Gastroesophageal sphincter (tissue), 3 donors: ENCODE data around the gene CLCN4.

ENCODE experiments used
- EP300 ChIP-seq: sonication (generic); formaldehyde crosslinking; IDR thresholded peaks from one replicate; pipeline ENCODE4 v1.6.1; 2017; ENCODE audit warnings: antibody characterized with exemption, mild to moderate bottlenecking
- POLR2A ChIP-seq, 2 donors: fragments of 450-650 bp; IDR thresholded peaks; one replicate each; pipeline ENCODE4 v1.6.1; 2017; ENCODE audit warnings: antibody characterized with exemption in 2 of 2, mild to moderate bottlenecking in 2 of 2, moderate library complexity in 1 of 2
- POLR2AphosphoS5 ChIP-seq: sonication (generic); formaldehyde crosslinking; IDR thresholded peaks from one replicate; pipeline ENCODE4 v1.6.1; 2017; ENCODE audit warnings: antibody characterized with exemption
- TF ChIP-seq, protein P1 (sequence below), 4 experiments: fragments of 200-600 bp in 2 of 4; fragments of 450-650 bp in 2 of 4; sonication (generic) in 1 of 4; IDR thresholded peaks; one replicate each; pipeline ENCODE4 v1.5.1; 2017 to 2019; ENCODE audit warnings: antibody characterized with exemption in 4 of 4, mild to moderate bottlenecking in 2 of 4, moderate library complexity in 2 of 4

DNA sequence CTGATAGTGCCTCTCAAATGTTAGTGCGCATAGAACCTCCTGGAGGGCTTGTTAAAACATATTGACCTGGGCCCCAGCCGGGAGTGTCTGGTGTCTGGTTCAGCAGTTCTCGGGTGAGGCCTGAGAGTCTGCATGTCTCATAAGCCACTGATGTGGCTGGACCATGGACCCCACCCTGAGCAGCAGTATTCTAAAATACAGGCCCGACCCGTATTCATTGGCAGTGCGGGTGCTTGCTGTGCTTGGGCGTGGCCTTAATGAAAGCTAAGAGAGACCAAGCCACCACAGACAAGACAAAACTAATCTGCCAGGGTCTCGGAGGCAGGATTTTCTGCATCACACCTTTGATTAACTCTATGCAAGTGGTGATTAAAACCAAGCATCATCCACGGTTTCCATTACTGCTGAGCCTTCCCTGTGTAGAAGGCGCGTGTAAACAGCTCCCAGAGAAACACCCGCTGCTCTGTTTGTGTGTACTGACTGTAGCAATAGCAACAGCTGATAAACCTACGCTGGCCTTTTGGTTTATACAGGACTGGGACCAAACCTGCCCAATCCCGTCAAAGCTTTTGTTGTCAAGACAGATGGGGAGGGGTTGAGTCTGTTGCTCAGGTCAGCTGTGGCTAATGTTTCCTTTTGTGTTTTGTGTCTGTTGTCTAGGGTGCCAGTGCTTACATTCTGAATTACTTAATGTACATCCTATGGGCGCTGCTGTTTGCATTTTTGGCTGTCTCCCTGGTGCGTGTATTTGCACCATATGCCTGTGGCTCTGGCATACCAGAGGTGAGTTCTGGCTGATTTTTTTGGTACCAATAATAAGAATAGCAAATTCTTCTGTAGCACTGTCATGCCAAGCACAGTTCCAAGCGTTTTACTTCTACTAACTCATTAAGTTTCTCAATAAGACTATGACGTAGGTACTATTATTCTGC, 40.8 kb downstream of the CLCN4 start:
- TF ChIP-seq POLR2AphosphoS5 = no peak
- TF ChIP-seq POLR2A (IDR thresholded peaks at IDR 0.05) = no peak
- TF ChIP-seq, protein P1, sequence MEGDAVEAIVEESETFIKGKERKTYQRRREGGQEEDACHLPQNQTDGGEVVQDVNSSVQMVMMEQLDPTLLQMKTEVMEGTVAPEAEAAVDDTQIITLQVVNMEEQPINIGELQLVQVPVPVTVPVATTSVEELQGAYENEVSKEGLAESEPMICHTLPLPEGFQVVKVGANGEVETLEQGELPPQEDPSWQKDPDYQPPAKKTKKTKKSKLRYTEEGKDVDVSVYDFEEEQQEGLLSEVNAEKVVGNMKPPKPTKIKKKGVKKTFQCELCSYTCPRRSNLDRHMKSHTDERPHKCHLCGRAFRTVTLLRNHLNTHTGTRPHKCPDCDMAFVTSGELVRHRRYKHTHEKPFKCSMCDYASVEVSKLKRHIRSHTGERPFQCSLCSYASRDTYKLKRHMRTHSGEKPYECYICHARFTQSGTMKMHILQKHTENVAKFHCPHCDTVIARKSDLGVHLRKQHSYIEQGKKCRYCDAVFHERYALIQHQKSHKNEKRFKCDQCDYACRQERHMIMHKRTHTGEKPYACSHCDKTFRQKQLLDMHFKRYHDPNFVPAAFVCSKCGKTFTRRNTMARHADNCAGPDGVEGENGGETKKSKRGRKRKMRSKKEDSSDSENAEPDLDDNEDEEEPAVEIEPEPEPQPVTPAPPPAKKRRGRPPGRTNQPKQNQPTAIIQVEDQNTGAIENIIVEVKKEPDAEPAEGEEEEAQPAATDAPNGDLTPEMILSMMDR (IDR thresholded peaks at IDR 0.05) = no peak
- no peak for TF ChIP-seq EP300
